GM21723 (cell line): ENCODE measurements around the gene RGPD6.
A peak's percentile ranks its signal among the peaks of the same experiment; 100 is the strongest.
"Not testable (repeated sequence)": the region's sequence is repeated elsewhere in the genome, so short reads cannot be mapped to it uniquely, and the experiment has no call there.

Experiments used
- ATAC-seq: cut with Tn5 transposase; IDR thresholded peaks from one replicate; pipeline ENCODE4 v1.9.1; 2021; ENCODE audit warnings: mild to moderate bottlenecking, moderate library complexity; ENCODE audit not compliant: unreplicated experiment

Gene RGPD6

GRCh38 chr2:110482697-110483096, 94.3 kb downstream of the RGPD6 start:
- ATAC-seq, result not testable (repeated sequence)

- not testable (repeated sequence) for ATAC-seq
Measured at GRCh38 chr2:110481200-110481599, 95.8 kb downstream of the RGPD6 start.

GRCh38 chr2:110480084-110480483, 96.9 kb downstream of the RGPD6 start:
- not testable (repeated sequence) for ATAC-seq

GRCh38 chr2:110477370-110477769, 99.7 kb downstream of the RGPD6 start:
- not testable (repeated sequence) for ATAC-seq

- not testable (repeated sequence) for ATAC-seq
Measured at GRCh38 chr2:110476952-110477351, 100.1 kb downstream of the RGPD6 start.

- ATAC-seq, result not testable (repeated sequence)
Measured at GRCh38 chr2:110475627-110476359, 101.2 kb downstream of the RGPD6 start.

- peak; percentile 96 for ATAC-seq
Measured at GRCh38 chr2:110474898-110475297, 102.1 kb downstream of the RGPD6 start.

- not testable (repeated sequence) for ATAC-seq
Measured at GRCh38 chr2:110473059-110473358, 104.0 kb downstream of the RGPD6 start.

GRCh38 chr2:110472171-110473058, 104.6 kb downstream of the RGPD6 start, which contains the start of gene LIMS4:
LIMS4 (minus strand) TSS chr2:110472816; CDS start chr2:110472778, 38 bp downstream.
- not testable (repeated sequence) for ATAC-seq

GRCh38 chr2:110468921-110469320, 108.1 kb downstream of the RGPD6 start:
- not testable (repeated sequence) for ATAC-seq

- peak; percentile 86 for ATAC-seq
Measured at GRCh38 chr2:110465312-110465711, 111.7 kb downstream of the RGPD6 start.
